H1 (cell line): Measurements from ENCODE around the gene GABBR1. TPM values are rescaled to one million over a fixed set of nuclear protein-coding genes. Genes with fewer than 3 reads are reported as not detected.

Source experiments
- POLR2A ChIP-seq, 2 experiments: IDR thresholded peaks; 1 replicate in 1 of 2; 2 replicates in 1 of 2; pipeline ENCODE4 v1.6.1; 2011; ENCODE audit warnings: low read depth in 2 of 2, low read length in 2 of 2, mild to moderate bottlenecking in 2 of 2; ENCODE audit errors: control extremely low read depth in 1 of 2
- SIN3A ChIP-seq, 2 experiments: IDR thresholded peaks in 1 of 2; conservative IDR thresholded peaks in 1 of 2; 2 replicates each; pipeline ENCODE4 v1.6.1; 2011 to 2012; ENCODE audit warnings: low read length in 2 of 2, improper control_type of control experiment in 1 of 2, low read depth in 1 of 2, mild to moderate bottlenecking in 1 of 2
- SIX5 ChIP-seq: IDR thresholded peaks from 2 replicates; pipeline ENCODE4 v1.6.1; 2011; ENCODE audit warnings: mild to moderate bottlenecking, low read depth, low read length
- SUZ12 ChIP-seq: fragments of 200-600 bp; sonication (generic); IDR thresholded peaks from 2 replicates; pipeline ENCODE4 v1.6.1; 2012; ENCODE audit warnings: mild to moderate bottlenecking, inconsistent platforms, low read length, moderate library complexity, mixed read lengths
- ZNF274 ChIP-seq: IDR thresholded peaks from 2 replicates; pipeline ENCODE4 v1.7.0; 2012; ENCODE audit warnings: low read length, borderline replicate concordance; ENCODE audit errors: extremely low read depth
- polyA plus RNA-seq, 7 experiments: library from polyadenylated mRNA; depleted of rRNA in 3 of 7; stranded (reverse) in 5 of 7; unstranded in 2 of 7; fragments of >200 nt in 5 of 7; fragments of 200-250 nt in 2 of 7; gene quantifications; 1 replicate in 5 of 7; 2 replicates in 1 of 7; 4 replicates in 1 of 7; pipeline versions ENCODE4 v1.2.1 to v1.2.3, GENCODE V29; 2011 to 2013; ENCODE audit warnings: missing spikeins in 2 of 7, mixed read lengths in 2 of 7
- total RNA-seq: library from RNA; stranded (reverse); fragmentation: NEBNext Ultra II Directional; extraction: Animal tissue kit (Norgen Biotek cat#: 25700); gene quantifications from 2 replicates; pipeline ENCODE4 v1.2.1, GENCODE V29; 2021

Gene GABBR1
- total and polyA plus RNA-seq, 2 of the 8 experiments (the other 6 are each of a cell fraction or from before 2014, with no cell fraction given), result 75.9 to 78.3 TPM

DNA sequence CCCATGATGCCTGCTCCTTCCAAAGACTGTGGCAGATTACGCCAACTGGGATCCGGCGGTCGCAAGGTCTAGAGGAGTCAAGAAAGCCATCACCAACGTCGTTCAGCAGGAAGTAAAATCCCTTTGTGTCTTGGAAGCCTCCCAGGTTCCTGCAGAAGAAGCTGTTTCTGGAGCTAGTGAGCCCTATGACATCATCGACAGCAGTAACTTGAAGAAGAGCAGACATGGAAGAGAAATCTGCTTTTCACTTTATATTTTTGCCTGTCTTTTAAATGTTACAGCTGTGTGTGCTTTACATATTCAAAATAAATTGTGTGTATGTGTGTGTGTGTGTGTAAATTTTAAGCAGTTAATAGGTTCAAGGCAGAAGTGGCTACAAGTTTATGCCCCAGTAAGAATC is 55.4 kb downstream of the GABBR1 start (continued):
- TF ChIP-seq SUZ12 (no peak), SIX5 (no peak), ZNF274 (no peak), SIN3A (conservative IDR thresholded peaks at IDR 0.05 in 1 of 2, IDR thresholded peaks at IDR 0.05 in 1 of 2; ENCODE audit: low read depth in 1 of 2, low read length in 2 of 2) (no peak), POLR2A (IDR thresholded peaks at IDR 0.05; ENCODE audit: control extremely low read depth in 1 of 2, low read depth in 2 of 2, low read length in 2 of 2) (no peak)
